CD4-positive, alpha-beta T cell (primary cell): ENCODE measurements around the gene ICOS. TPM values are rescaled to one million over a fixed set of nuclear protein-coding genes. Genes with fewer than 3 reads are reported as not detected.
"Not testable (repeated sequence)": the region's sequence is repeated elsewhere in the genome, so short reads cannot be mapped to it uniquely, and the experiment has no call there.

Experiments
- ATAC-seq: fragments of 200-7000 bp; cut with Tn5 transposase; one replicate; pipeline ENCODE4 v1.10.0; 2022; ENCODE audit warnings: mild to moderate bottlenecking; ENCODE audit not compliant: poor library complexity
- CTCF ChIA-PET: fragments of 350-600 bp; sonication (Branson Sonifier 250); formaldehyde crosslinking; loops from one replicate; lab custom pipeline; 2021; ENCODE audit warnings: antibody characterized with exemption, inconsistent platforms; lab: Charles Lee
- POLR2A ChIA-PET: fragments of 350-600 bp; sonication (Branson Sonifier 250); formaldehyde crosslinking; loops from one replicate; lab custom pipeline; 2021; ENCODE audit warnings: antibody characterized with exemption, inconsistent platforms; lab: Charles Lee
- DNase-seq, 14 experiments: peaks; one replicate each; pipeline ENCODE4 v3.0.0-alpha.2; 2013 to 2020; ENCODE audit warnings: mixed read lengths in 2 of 14
- H3K27ac ChIP-seq, 2 donors: one replicate each; pipeline versions ENCODE4 v1.5.1 to v1.7.0; 2013; ENCODE audit warnings: low read length in 2 of 2, low read depth in 1 of 2, mild to moderate bottlenecking in 1 of 2
- H3K27me3 ChIP-seq, 2 experiments: 1 replicate in 1 of 2; 2 replicates in 1 of 2; pipeline versions ENCODE4 v1.6.1 to v1.7.0; 2013; ENCODE audit warnings: low read length in 2 of 2, control low read depth in 1 of 2, mild to moderate bottlenecking in 1 of 2, moderate library complexity in 1 of 2; ENCODE audit not compliant: insufficient read depth in 2 of 2, control insufficient read depth in 1 of 2
- H3K36me3 ChIP-seq: one replicate; pipeline ENCODE4 v1.6.1; 2013; ENCODE audit warnings: low read length, control low read depth; ENCODE audit not compliant: insufficient read depth
- H3K4me1 ChIP-seq: one replicate; pipeline ENCODE4 v1.6.1; 2013; ENCODE audit warnings: low read length, control low read depth; ENCODE audit not compliant: insufficient read depth
- H3K4me3 ChIP-seq: one replicate; pipeline ENCODE4 v1.5.1; 2013; ENCODE audit warnings: mild to moderate bottlenecking, low read length, moderate library complexity
- H3K9me3 ChIP-seq, 2 experiments: 1 replicate in 1 of 2; 2 replicates in 1 of 2; pipeline versions ENCODE4 v1.6.1 to v1.7.0; 2013; ENCODE audit warnings: low read length in 2 of 2, mild to moderate bottlenecking in 2 of 2, control low read depth in 1 of 2, moderate library complexity in 1 of 2; ENCODE audit not compliant: control insufficient read depth in 1 of 2, insufficient read depth in 1 of 2
- H3K27ac Mint-ChIP-seq: one replicate; pipeline ENCODE4 v1.8.0; 2020; ENCODE audit warnings: mixed read lengths
- H3K27me3 Mint-ChIP-seq: one replicate; pipeline ENCODE4 v1.8.0; 2021; ENCODE audit warnings: mixed read lengths
- H3K36me3 Mint-ChIP-seq: one replicate; pipeline ENCODE4 v1.8.0; 2021; ENCODE audit warnings: low read depth, mixed read lengths
- H3K4me1 Mint-ChIP-seq: one replicate; pipeline ENCODE4 v1.8.0; 2021; ENCODE audit warnings: low read depth, mixed read lengths
- H3K4me3 Mint-ChIP-seq: one replicate; pipeline ENCODE4 v1.8.0; 2020; ENCODE audit warnings: mild to moderate bottlenecking, mixed read lengths
- H3K9me3 Mint-ChIP-seq: one replicate; pipeline ENCODE4 v1.8.0; 2020; ENCODE audit warnings: mixed read lengths
- CTCF ChIP-seq: fragments of 200-600 bp; IDR thresholded peaks from one replicate; pipeline ENCODE4 v1.8.0; 2022; ENCODE audit warnings: antibody characterized with exemption, mild to moderate bottlenecking
- intact Hi-C, 2 experiments: fragments of 100-400 bp; cut with DNase I in 1 of 2; cut with micrococcal nuclease in 1 of 2; formaldehyde crosslinking; loops; one replicate each; pipeline versions ENCODE4 v1.15.1 to v1.9.0; 2023 to 2025; cut with DNase I, micrococcal nuclease
- total RNA-seq, 174 experiments: library from RNA in 2 of 174; stranded (reverse) in 2 of 174; gene quantifications; one replicate each; pipeline ENCODE4 v1.2.3 and lab custom pipeline; 2021 to 2026

The ICOS gene
- total RNA-seq, 2 experiments from 2014 or later: 93.3 to 98.1 TPM

GRCh38 chr2:203959672-203960071 lies 23.1 kb downstream of the ICOS start:
- ATAC-seq: no peak
- no peak for DNase-seq

DNA sequence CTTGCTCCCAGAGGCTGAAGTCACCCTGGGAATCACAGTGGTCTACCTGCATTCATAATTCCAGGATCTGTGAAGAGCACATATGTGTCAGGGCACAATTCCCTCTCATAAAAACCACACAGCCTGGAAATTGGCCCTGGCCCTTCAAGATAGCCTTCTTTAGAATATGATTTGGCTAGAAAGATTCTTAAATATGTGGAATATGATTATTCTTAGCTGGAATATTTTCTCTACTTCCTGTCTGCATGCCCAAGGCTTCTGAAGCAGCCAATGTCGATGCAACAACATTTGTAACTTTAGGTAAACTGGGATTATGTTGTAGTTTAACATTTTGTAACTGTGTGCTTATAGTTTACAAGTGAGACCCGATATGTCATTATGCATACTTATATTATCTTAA lies 24.2 kb downstream of the ICOS start:
- peak overlapping the region; percentile 28 for H3K27ac Mint-ChIP-seq
- Histone ChIP-seq H3K27ac (no peak overlapping the region), H3K36me3 (peaks cover 60% of the 10 kb centered on the region), H3K4me1 (no peaks in the 10 kb centered on the region), H3K27me3 (no peaks in the 10 kb centered on the region), H3K4me3 (no peak overlapping the region), H3K9me3 (no peaks in the 10 kb centered on the region)
- DNase-seq (no peak), ATAC-seq (no peak)
- intact Hi-C loops: no loop called here
- POLR2A ChIA-PET: interaction anchor here (1.1 kb wide), 1 partner anchor 26 kb away, joined by 3 read pairs; no protein-coding TSS in a partner anchor
- peaks cover 71% of the 10 kb centered on the region for H3K36me3 Mint-ChIP-seq
- TF ChIP-seq CTCF: no peak
- H3K9me3 Mint-ChIP-seq: no peaks in the 10 kb centered on the region
- H3K4me1 Mint-ChIP-seq: peaks cover 39% of the 10 kb centered on the region
- no peaks in the 10 kb centered on the region for H3K27me3 Mint-ChIP-seq
- CTCF ChIA-PET: no interaction called here
- H3K4me3 Mint-ChIP-seq: no peak overlapping the region

More at GRCh38 chr2:203959672-203960071, 23.1 kb downstream of the ICOS start:
- Histone ChIP-seq H3K9me3 (no peaks in the 10 kb centered on the region), H3K4me3 (no peak overlapping the region), H3K36me3 (peaks cover 67% of the 10 kb centered on the region), H3K27ac (no peak overlapping the region), H3K27me3 (no peaks in the 10 kb centered on the region), H3K4me1 (no peaks in the 10 kb centered on the region)
- Mint-ChIP-seq H3K9me3 (no peaks in the 10 kb centered on the region), H3K4me1 (peaks cover 51% of the 10 kb centered on the region), H3K27ac (peak overlapping the region; percentile 27), H3K4me3 (no peak overlapping the region), H3K27me3 (no peaks in the 10 kb centered on the region), H3K36me3 (peaks cover 82% of the 10 kb centered on the region)
- CTCF ChIA-PET: no interaction called here
- POLR2A ChIA-PET: interaction anchor here (1.0 to 2.0 kb wide), 2 partner anchors 11 to 22 kb away, joined by 3 to 7 read pairs; no protein-coding TSS in a partner anchor
- no peak for TF ChIP-seq CTCF
- intact Hi-C loops: no loop called here

- H3K36me3 Mint-ChIP-seq: peaks cover 28% of the 10 kb centered on the region
- peaks cover 16% of the 10 kb centered on the region for H3K36me3 ChIP-seq
- H3K27ac ChIP-seq, H3K9me3 ChIP-seq, H3K9me3 Mint-ChIP-seq, H3K4me3 ChIP-seq, H3K27me3 Mint-ChIP-seq, H3K4me3 Mint-ChIP-seq, DNase-seq, intact Hi-C loops, CTCF ChIA-PET, ATAC-seq, POLR2A ChIA-PET, H3K4me1 ChIP-seq, H3K27me3 ChIP-seq, H3K4me1 Mint-ChIP-seq, H3K27ac Mint-ChIP-seq: not testable (repeated sequence)
Observed at GRCh38 chr2:203965190-203965589, 28.6 kb downstream of the ICOS start.

GRCh38 chr2:203971251-203971650 lies 34.7 kb downstream of the ICOS start:
- Histone ChIP-seq H3K4me3 (no peak overlapping the region), H3K4me1 (no peaks in the 10 kb centered on the region), H3K36me3 (no peaks in the 10 kb centered on the region), H3K9me3 (no peaks in the 10 kb centered on the region), H3K27ac (no peak overlapping the region), H3K27me3 (no peaks in the 10 kb centered on the region)
- H3K27ac Mint-ChIP-seq: no peak overlapping the region
- no peak for ATAC-seq
- H3K4me3 Mint-ChIP-seq: no peak overlapping the region
- POLR2A ChIA-PET: no interaction called here
- H3K9me3 Mint-ChIP-seq: no peaks in the 10 kb centered on the region
- TF ChIP-seq CTCF: no peak
- H3K36me3 Mint-ChIP-seq: no peaks in the 10 kb centered on the region
- H3K4me1 Mint-ChIP-seq: no peaks in the 10 kb centered on the region
- CTCF ChIA-PET: no interaction called here
- H3K27me3 Mint-ChIP-seq: no peaks in the 10 kb centered on the region
- intact Hi-C loops: no loop called here
- DNase-seq: no peak
